Measurements from ENCODE around the gene MYH10. TPM values are rescaled to one million over a fixed set of nuclear protein-coding genes. Genes with fewer than 3 reads are reported as not detected.
A peak's percentile ranks its signal among the peaks of the same experiment; 100 is the strongest.

MYH10 gene
- total RNA-seq, 1 experiment from 2014 or later = 74.0 TPM

DNA sequence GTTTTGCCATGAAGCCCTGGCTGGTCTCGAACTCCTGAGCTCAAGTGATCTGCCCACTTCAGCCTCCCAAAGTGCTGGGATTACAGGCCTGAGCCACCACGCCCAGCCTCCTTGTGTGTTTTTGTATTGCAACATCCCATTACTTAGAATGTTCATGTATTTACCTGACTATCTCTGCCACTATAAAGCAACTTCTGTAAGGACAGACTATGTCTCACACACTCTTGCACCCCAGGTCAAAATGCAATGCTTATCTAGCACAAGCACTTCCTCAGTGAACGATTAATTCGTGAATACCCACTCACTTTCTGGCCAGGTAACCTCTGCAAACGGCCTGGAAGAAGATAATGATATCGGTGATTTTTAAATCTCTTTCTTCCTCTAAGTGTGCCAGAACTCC, 112.2 kb downstream of the MYH10 start:
- intact Hi-C loops (cut with micrococcal nuclease; ENCODE audit: unreplicated experiment) = loop anchor here (1.0 kb wide), 1 partner anchor 14 kb away; no protein-coding TSS in a partner anchor
- TF ChIP-seq, protein P1, sequence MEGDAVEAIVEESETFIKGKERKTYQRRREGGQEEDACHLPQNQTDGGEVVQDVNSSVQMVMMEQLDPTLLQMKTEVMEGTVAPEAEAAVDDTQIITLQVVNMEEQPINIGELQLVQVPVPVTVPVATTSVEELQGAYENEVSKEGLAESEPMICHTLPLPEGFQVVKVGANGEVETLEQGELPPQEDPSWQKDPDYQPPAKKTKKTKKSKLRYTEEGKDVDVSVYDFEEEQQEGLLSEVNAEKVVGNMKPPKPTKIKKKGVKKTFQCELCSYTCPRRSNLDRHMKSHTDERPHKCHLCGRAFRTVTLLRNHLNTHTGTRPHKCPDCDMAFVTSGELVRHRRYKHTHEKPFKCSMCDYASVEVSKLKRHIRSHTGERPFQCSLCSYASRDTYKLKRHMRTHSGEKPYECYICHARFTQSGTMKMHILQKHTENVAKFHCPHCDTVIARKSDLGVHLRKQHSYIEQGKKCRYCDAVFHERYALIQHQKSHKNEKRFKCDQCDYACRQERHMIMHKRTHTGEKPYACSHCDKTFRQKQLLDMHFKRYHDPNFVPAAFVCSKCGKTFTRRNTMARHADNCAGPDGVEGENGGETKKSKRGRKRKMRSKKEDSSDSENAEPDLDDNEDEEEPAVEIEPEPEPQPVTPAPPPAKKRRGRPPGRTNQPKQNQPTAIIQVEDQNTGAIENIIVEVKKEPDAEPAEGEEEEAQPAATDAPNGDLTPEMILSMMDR (IDR thresholded peaks at IDR 0.05; ENCODE audit: insufficient read depth in 1 of 2, low read depth in 1 of 2, low read length in 1 of 2, severe bottlenecking in 1 of 2, unreplicated experiment in 1 of 2) = no peak
- Histone ChIP-seq H3K36me3 (ENCODE audit: control insufficient read depth, insufficient read depth, low read length) (no peaks in the 10 kb centered on the region; the same call in 1 of the 2 replicates), H3K4me1 (peaks cover 8% of the 10 kb centered on the region; the same call in 1 of the 2 replicates), H3K9me3 (no peaks in the 10 kb centered on the region), H3K27me3 (replicated peaks; ENCODE audit: control insufficient read depth, insufficient read depth, low read length) (no peaks in the 10 kb centered on the region), H3K4me3 (ENCODE audit: low read depth, low read length) (no peak overlapping the region)
- Mint-ChIP-seq H3K27ac (ENCODE audit: unreplicated experiment) (no peak overlapping the region), H3K36me3 (ENCODE audit: insufficient read depth, unreplicated experiment) (peaks cover 32% of the 10 kb centered on the region), H3K27me3 (ENCODE audit: insufficient read depth, unreplicated experiment) (no peaks in the 10 kb centered on the region), H3K9me3 (ENCODE audit: unreplicated experiment) (no peaks in the 10 kb centered on the region), H3K4me3 (ENCODE audit: unreplicated experiment) (no peak overlapping the region), H3K4me1 (ENCODE audit: low read depth, unreplicated experiment) (no peaks in the 10 kb centered on the region)
- DNase-seq = peak; percentile 18 to 43
- CTCF ChIA-PET = no interaction called here
- BruUV-seq (replicated peaks) = no TSS peak
- POLR2A ChIA-PET = no interaction called here

DNA sequence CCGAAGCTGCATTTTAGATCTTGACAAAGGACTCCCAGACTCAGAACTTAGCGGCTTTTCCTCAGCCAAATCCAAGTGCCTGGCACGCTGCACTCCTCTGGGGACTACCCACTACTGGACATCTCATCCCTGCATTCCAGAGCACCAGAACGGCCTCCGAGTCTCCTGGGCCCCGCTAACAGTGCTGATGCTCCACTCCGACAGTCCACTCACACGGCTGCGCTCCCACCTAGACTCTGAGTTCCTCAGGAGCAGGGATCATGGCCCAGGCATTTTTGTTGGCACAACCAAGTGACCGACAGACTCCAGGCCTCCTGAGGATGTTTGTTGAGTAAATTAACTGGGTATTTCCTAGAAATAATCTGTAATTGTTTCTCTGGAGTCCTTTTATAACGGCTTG, 115.7 kb downstream of the MYH10 start:
- TF ChIP-seq, protein P1 (IDR thresholded peaks at IDR 0.05; ENCODE audit: insufficient read depth in 1 of 2, low read depth in 1 of 2, low read length in 1 of 2, severe bottlenecking in 1 of 2, unreplicated experiment in 1 of 2) = no peak
- Mint-ChIP-seq H3K27me3 (ENCODE audit: insufficient read depth, unreplicated experiment) (no peaks in the 10 kb centered on the region), H3K4me1 (ENCODE audit: low read depth, unreplicated experiment) (no peaks in the 10 kb centered on the region), H3K4me3 (ENCODE audit: unreplicated experiment) (no peak overlapping the region), H3K27ac (ENCODE audit: unreplicated experiment) (no peak overlapping the region), H3K36me3 (ENCODE audit: insufficient read depth, unreplicated experiment) (peaks cover 50% of the 10 kb centered on the region), H3K9me3 (ENCODE audit: unreplicated experiment) (no peaks in the 10 kb centered on the region)
- no TSS peak for BruUV-seq (replicated peaks)
- Histone ChIP-seq H3K4me1 (peaks cover 8% of the 10 kb centered on the region; the same call in 1 of the 2 replicates), H3K36me3 (ENCODE audit: control insufficient read depth, insufficient read depth, low read length) (no peaks in the 10 kb centered on the region), H3K4me3 (ENCODE audit: low read depth, low read length) (no peak overlapping the region), H3K27me3 (replicated peaks; ENCODE audit: control insufficient read depth, insufficient read depth, low read length) (no peaks in the 10 kb centered on the region), H3K9me3 (no peaks in the 10 kb centered on the region)
- intact Hi-C loops (cut with micrococcal nuclease; ENCODE audit: unreplicated experiment) = no loop called here
- ChIA-PET CTCF (no interaction called here), POLR2A (no interaction called here)
- DNase-seq = no peak

DNA sequence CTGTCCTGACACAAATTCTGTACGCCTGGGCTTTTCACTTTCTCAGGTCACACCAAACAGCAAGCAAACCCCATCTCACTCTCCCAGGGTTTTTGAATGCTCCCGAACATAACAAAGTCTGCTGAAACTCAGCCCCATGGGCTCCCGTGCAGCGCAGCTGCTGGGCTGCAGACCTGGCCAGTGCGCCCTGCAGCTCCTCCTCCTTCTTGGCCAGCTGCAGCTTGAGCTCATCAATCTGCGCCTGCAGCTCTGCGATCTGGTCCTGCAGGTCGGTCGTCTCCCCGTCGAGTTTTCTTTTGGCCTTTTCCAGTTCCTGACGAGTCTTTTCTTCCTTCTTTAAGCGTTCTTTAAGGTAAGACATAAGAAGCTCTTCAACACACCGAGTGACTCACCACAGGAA, 124.4 kb downstream of the MYH10 start:
- Histone ChIP-seq H3K36me3 (ENCODE audit: control insufficient read depth, insufficient read depth, low read length) (no peaks in the 10 kb centered on the region), H3K4me1 (no peaks in the 10 kb centered on the region), H3K27me3 (replicated peaks; ENCODE audit: control insufficient read depth, insufficient read depth, low read length) (no peaks in the 10 kb centered on the region), H3K4me3 (ENCODE audit: low read depth, low read length) (no peak overlapping the region), H3K9me3 (no peaks in the 10 kb centered on the region)
- intact Hi-C loops (cut with micrococcal nuclease; ENCODE audit: unreplicated experiment) = no loop called here
- H3K4me1 Mint-ChIP-seq (ENCODE audit: low read depth, unreplicated experiment) = no peaks in the 10 kb centered on the region
- no peak overlapping the region for H3K27ac Mint-ChIP-seq (ENCODE audit: unreplicated experiment)
- H3K9me3 Mint-ChIP-seq (ENCODE audit: unreplicated experiment) = no peaks in the 10 kb centered on the region
- TF ChIP-seq, protein P1 (IDR thresholded peaks at IDR 0.05; ENCODE audit: insufficient read depth in 1 of 2, low read depth in 1 of 2, low read length in 1 of 2, severe bottlenecking in 1 of 2, unreplicated experiment in 1 of 2) = no peak
- DNase-seq = no peak
- CTCF ChIA-PET = no interaction called here
- POLR2A ChIA-PET = no interaction called here
- H3K27me3 Mint-ChIP-seq (ENCODE audit: insufficient read depth, unreplicated experiment) = no peaks in the 10 kb centered on the region
- H3K36me3 Mint-ChIP-seq (ENCODE audit: insufficient read depth, unreplicated experiment) = peaks cover 54% of the 10 kb centered on the region
- H3K4me3 Mint-ChIP-seq (ENCODE audit: unreplicated experiment) = no peak overlapping the region
- BruUV-seq (replicated peaks) = no TSS peak
